MM.1S (cell line): ENCODE measurements around the gene ITGB1.

Source experiments
- DNase-seq: peaks from one replicate; pipeline ENCODE4 v3.0.0-alpha.2; 2015
- H2AFZ ChIP-seq: fragments of 300-600 bp; sonication (generic); 2 replicates; pipeline ENCODE4 v1.6.0; 2016; ENCODE audit warnings: antibody characterized with exemption, low read length
- H3F3A ChIP-seq: fragments of 300-600 bp; sonication (generic); 2 replicates; pipeline ENCODE4 v1.6.1; 2016; ENCODE audit warnings: mild to moderate bottlenecking, antibody characterized with exemption, low read length, moderate library complexity, mixed read lengths; ENCODE audit not compliant: insufficient read depth
- H3K27ac ChIP-seq: fragments of 300-600 bp; sonication (generic); 2 replicates; pipeline ENCODE4 v1.5.1; 2016; ENCODE audit warnings: mild to moderate bottlenecking, low read length
- H3K27me3 ChIP-seq: fragments of 300-600 bp; sonication (generic); replicated peaks from 2 replicates; pipeline ENCODE4 v1.6.0; 2016; ENCODE audit warnings: low read length; ENCODE audit not compliant: insufficient read depth
- H3K36me3 ChIP-seq: fragments of 300-600 bp; sonication (generic); replicated peaks from 2 replicates; pipeline ENCODE4 v1.6.1; 2016; ENCODE audit warnings: mild to moderate bottlenecking, low read length, mixed read lengths; ENCODE audit not compliant: insufficient read depth
- H3K4me1 ChIP-seq: fragments of 300-600 bp; sonication (generic); 2 replicates; pipeline ENCODE4 v1.6.1; 2016; ENCODE audit warnings: low read length, mixed read lengths
- H3K4me2 ChIP-seq: fragments of 300-600 bp; sonication (generic); 2 replicates; pipeline ENCODE4 v1.6.0; 2016; ENCODE audit warnings: low read depth, low read length
- H3K4me3 ChIP-seq: fragments of 300-600 bp; sonication (generic); 2 replicates; pipeline ENCODE4 v1.5.1; 2016; ENCODE audit warnings: low read length, mixed read lengths
- H3K79me2 ChIP-seq: fragments of 300-600 bp; sonication (generic); 2 replicates; pipeline ENCODE4 v1.6.1; 2016; ENCODE audit warnings: mixed run types, low read length, mixed read lengths
- H3K9ac ChIP-seq: fragments of 300-600 bp; sonication (generic); 2 replicates; pipeline ENCODE4 v1.6.1; 2016; ENCODE audit warnings: low read length, mixed read lengths
- H3K9me2 ChIP-seq: fragments of 300-600 bp; sonication (generic); replicated peaks from 2 replicates; pipeline ENCODE4 v1.6.1; 2016; ENCODE audit warnings: mild to moderate bottlenecking, low read length, mixed read lengths; ENCODE audit not compliant: insufficient read depth
- H3K9me3 ChIP-seq: fragments of 300-600 bp; sonication (generic); replicated peaks from 2 replicates; pipeline ENCODE4 v1.6.1; 2016; ENCODE audit warnings: mild to moderate bottlenecking, low read length, mixed read lengths; ENCODE audit not compliant: insufficient read depth
- H4K20me1 ChIP-seq: fragments of 300-600 bp; sonication (generic); 2 replicates; pipeline ENCODE4 v1.6.1; 2016; ENCODE audit warnings: mild to moderate bottlenecking, low read length, moderate library complexity, mixed read lengths; ENCODE audit not compliant: insufficient read depth
- EZH2 ChIP-seq: fragments of 300-600 bp; sonication (generic); optimal IDR thresholded peaks from 2 replicates; pipeline ENCODE3; 2017; ENCODE audit warnings: low read depth, mild to moderate bottlenecking, antibody characterized with exemption, low read length, mixed read lengths
- EZH2phosphoT487 ChIP-seq: fragments of 300-600 bp; sonication (generic); IDR thresholded peaks from 2 replicates; pipeline ENCODE4 v1.6.1; 2018; ENCODE audit warnings: antibody characterized with exemption, low read length
- TF ChIP-seq, protein P1 (sequence below): fragments of 300-600 bp; sonication (generic); IDR thresholded peaks from 2 replicates; pipeline ENCODE4 v1.5.1; 2016; ENCODE audit warnings: antibody characterized with exemption, low read length, mixed read lengths

ITGB1 gene

DNA sequence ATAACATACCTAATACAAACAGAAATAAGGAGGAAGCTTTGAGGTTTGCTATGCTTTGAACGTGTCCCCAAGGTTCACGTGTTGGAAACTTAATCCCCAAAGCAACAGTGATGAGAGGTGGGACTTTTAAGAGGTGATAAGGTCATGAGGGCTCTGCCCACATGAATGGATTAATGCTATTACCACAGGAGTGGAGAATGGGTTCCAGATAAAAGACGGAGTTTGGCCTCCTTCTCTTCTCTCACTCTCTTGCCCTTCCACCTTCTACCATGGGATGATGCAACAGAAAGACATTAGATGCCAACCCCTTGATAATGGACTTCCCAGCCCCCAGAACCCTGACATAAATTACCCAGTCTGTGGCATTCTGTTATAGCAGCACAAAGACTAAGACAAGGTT lies 9.6 kb downstream of the ITGB1 start:
- peaks cover 76% of the 10 kb centered on the region for H3K79me2 ChIP-seq
- no peaks in the 10 kb centered on the region for H3K36me3 ChIP-seq
- H3K27ac ChIP-seq: no peak overlapping the region
- TF ChIP-seq, protein P1, sequence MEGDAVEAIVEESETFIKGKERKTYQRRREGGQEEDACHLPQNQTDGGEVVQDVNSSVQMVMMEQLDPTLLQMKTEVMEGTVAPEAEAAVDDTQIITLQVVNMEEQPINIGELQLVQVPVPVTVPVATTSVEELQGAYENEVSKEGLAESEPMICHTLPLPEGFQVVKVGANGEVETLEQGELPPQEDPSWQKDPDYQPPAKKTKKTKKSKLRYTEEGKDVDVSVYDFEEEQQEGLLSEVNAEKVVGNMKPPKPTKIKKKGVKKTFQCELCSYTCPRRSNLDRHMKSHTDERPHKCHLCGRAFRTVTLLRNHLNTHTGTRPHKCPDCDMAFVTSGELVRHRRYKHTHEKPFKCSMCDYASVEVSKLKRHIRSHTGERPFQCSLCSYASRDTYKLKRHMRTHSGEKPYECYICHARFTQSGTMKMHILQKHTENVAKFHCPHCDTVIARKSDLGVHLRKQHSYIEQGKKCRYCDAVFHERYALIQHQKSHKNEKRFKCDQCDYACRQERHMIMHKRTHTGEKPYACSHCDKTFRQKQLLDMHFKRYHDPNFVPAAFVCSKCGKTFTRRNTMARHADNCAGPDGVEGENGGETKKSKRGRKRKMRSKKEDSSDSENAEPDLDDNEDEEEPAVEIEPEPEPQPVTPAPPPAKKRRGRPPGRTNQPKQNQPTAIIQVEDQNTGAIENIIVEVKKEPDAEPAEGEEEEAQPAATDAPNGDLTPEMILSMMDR: no peak
- TF ChIP-seq EZH2phosphoT487 (no peak), EZH2 (no peak)
- H4K20me1 ChIP-seq: no peaks in the 10 kb centered on the region
- no peak for DNase-seq
- no peak overlapping the region for H3K9ac ChIP-seq
- no peak overlapping the region for H2AFZ ChIP-seq
- H3K9me2 ChIP-seq: no peaks in the 10 kb centered on the region
- no peak overlapping the region for H3K4me2 ChIP-seq
- H3K4me3 ChIP-seq: no peak overlapping the region
- H3K9me3 ChIP-seq: no peaks in the 10 kb centered on the region
- H3F3A ChIP-seq: no peaks in the 10 kb centered on the region
- H3K27me3 ChIP-seq: no peaks in the 10 kb centered on the region
- peaks cover 5% of the 10 kb centered on the region; the same call in 1 of the 2 replicates for H3K4me1 ChIP-seq

DNA sequence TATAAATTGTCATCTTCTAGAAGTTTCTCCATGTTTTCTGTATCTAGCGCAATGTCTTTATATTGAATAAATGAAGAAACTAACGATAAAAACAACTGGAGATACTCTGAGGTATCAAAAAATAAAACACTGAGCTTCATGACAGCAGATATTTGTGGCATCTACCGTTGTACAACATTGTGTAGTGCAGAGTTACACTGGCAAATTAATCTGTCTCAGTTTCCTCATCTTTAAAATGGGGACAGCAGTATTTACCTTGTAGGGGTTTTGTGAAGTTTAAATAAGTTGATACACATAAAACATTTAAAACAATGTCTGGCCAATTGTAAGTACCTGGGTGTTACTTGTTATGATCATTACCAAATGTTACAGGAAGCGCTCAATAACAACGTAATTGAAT lies 10.4 kb downstream of the ITGB1 start:
- Histone ChIP-seq H3K9me3 (no peaks in the 10 kb centered on the region), H4K20me1 (no peaks in the 10 kb centered on the region), H3F3A (no peaks in the 10 kb centered on the region), H3K9ac (no peak overlapping the region), H3K27ac (no peak overlapping the region), H3K4me3 (no peak overlapping the region), H3K79me2 (peaks cover 75% of the 10 kb centered on the region), H3K9me2 (no peaks in the 10 kb centered on the region), H2AFZ (no peak overlapping the region), H3K36me3 (no peaks in the 10 kb centered on the region), H3K27me3 (no peaks in the 10 kb centered on the region), H3K4me2 (no peak overlapping the region), H3K4me1 (peaks cover 5% of the 10 kb centered on the region; the same call in 1 of the 2 replicates)
- TF ChIP-seq EZH2phosphoT487 (no peak), EZH2 (no peak)
- TF ChIP-seq, protein P1: no peak
- no peak for DNase-seq

DNA sequence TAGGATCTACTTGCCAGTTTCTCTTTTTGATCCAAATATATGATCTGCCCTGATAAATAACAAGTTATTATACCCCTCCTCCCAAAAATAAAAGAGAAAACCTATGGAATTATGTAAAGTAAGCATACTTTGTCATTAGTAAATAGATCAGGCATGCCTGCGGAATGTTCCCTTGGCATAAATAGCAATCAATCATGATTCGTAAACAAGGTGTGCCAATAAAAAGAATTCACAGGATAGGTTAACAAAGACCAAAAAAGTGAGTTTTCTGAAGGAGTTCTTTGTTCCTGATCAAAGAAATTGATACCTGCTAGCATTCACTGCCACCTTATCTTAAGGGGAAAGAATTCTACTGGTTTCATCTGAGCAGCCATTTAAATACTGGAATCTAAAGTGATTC lies 11.9 kb downstream of the ITGB1 start:
- no peak for DNase-seq
- H2AFZ ChIP-seq: no peak overlapping the region
- no peaks in the 10 kb centered on the region for H3K36me3 ChIP-seq
- H4K20me1 ChIP-seq: no peaks in the 10 kb centered on the region
- H3K4me1 ChIP-seq: peaks cover 5% of the 10 kb centered on the region; the same call in 1 of the 2 replicates
- no peak for TF ChIP-seq EZH2phosphoT487
- no peak for TF ChIP-seq EZH2
- TF ChIP-seq, protein P1: no peak
- H3K9ac ChIP-seq: no peak overlapping the region
- H3K4me2 ChIP-seq: no peak overlapping the region
- H3K9me2 ChIP-seq: no peaks in the 10 kb centered on the region
- H3K79me2 ChIP-seq: peaks cover 71% of the 10 kb centered on the region
- no peaks in the 10 kb centered on the region for H3K27me3 ChIP-seq
- H3K4me3 ChIP-seq: no peak overlapping the region
- H3K9me3 ChIP-seq: no peaks in the 10 kb centered on the region
- no peaks in the 10 kb centered on the region for H3F3A ChIP-seq
- H3K27ac ChIP-seq: no peak overlapping the region
